HG02870 (cell line): ENCODE measurements around the gene TRIM62.
"Not testable (repeated sequence)": the region's sequence is repeated elsewhere in the genome, so short reads cannot be mapped to it uniquely, and the experiment has no call there.

Source experiments
- ATAC-seq: cut with Tn5 transposase; IDR thresholded peaks from one replicate; pipeline ENCODE4 v1.9.1; 2021; ENCODE audit warnings: mild to moderate bottlenecking, moderate library complexity; ENCODE audit not compliant: unreplicated experiment

Gene TRIM62

DNA sequence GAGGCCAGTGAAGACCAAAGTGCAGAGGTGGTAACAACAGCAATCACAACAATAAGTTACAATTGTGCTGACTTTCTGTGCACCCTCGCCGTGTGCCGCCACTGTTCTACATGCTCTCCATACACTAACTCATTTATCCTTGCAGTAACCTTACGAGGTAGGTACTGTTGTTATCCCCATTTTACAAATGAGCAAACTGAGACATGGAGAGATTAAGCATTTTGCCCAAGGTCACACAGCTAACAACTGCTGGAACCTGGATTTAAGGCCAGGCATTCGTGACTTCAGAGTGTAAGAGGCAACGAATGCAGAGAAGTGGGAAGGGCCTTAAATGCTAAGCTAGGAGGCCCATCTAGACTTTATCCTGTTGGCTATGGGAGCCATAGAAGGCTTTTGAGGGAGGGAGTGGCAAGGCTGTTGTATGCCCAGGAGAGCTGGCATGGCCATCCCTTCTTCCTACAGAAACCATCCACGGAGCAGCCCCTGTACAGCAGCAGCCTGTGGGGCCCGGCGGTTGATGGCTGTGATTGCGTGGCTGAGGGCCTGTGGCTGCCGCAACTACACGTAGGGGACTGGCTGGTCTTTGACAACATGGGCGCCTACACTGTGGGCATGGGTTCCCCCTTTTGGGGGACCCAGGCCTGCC is 64.3 kb downstream of the TRIM62 start:
- no peak for ATAC-seq

DNA sequence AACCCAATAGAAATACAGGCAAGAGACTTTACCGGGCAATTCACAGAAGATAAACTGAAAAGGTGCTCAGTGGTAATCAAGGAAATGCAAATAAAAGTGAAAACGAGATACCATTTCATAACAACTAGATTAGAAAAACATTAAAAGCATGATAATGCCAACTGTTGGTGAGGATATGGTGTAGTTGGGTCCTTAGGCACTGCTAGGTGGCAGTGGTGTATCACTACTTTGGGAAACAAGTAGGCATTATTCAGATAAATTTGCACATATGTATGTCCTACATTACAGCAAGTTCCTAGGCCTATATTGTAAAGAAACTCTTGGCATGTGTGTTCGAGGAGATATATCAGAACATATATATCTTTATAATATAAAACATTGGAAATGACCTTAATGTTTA is 69.9 kb downstream of the TRIM62 start:
- ATAC-seq: no peak

DNA sequence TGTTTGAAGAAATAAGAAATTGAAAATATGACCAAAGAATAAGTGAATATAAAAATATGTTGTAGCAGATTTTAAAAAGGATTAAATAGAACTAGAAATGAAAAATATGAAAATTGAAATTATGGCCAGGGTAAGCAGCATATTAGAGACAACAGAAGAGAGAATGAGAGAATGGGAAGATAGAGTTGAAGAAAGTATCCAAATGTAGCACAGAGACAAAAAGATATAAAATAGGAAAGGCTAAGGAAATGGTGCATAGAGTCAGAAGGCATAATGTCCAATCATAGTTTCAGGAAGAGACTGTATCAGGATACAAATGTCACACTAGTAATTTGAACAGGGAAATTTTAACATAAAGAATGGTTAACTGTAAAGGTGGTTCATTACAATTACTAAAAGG is 71.4 kb downstream of the TRIM62 start:
- no peak for ATAC-seq

DNA sequence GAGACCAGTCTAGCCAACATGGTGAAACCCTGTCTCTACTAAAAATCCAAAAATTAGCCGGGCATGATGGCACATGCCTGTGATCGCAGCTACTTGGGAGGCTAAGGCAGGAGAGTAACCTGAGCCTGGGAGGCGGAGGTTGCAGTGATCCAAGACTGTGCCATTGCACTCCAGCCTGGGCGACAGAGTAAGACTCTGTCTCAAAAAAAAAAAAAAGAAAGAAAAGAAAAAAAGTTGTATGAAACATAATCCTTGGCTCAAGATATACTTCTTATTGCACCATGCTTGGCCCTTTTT is 81.8 kb downstream of the TRIM62 start:
- not testable (repeated sequence) for ATAC-seq

DNA sequence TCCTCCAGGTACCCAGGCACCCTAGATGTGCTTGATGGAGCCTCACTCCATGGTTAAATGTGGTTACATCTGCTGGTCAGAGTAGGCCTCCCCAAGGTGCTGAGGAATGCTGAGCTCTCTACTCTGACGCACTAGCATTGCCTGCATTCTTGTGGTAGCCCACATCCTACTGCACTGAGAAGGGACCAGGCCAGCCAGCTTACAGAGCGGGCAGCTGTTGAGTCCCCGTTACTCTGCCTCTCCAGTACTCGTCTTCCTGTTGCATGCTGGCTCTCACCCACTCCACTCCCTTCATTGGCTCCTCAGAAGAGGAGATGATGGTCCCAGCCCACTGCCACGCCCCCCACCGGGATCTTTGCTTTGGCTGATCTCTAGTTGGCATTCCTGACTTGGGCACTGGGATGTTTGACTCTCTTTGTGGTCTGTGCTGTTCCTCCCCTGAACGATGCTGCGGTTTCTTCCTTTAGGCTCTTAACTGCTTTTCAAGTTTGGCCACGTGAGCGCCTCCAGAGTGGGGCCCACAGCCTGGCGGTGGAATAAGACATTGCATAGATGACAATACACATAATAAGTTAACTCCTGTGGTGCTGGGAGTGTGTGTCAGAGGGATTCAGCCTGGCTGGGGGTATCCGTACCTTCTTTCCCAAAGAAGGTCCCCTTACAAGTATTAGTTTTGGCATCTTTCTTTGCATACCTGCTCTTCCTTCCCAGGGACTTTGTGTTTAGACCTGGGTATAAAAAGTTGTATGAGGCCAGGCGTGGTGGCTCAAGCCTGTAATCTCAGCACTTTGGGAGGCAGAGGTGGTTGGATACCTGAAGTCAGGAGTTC is 82.3 kb downstream of the TRIM62 start:
- no peak for ATAC-seq

DNA sequence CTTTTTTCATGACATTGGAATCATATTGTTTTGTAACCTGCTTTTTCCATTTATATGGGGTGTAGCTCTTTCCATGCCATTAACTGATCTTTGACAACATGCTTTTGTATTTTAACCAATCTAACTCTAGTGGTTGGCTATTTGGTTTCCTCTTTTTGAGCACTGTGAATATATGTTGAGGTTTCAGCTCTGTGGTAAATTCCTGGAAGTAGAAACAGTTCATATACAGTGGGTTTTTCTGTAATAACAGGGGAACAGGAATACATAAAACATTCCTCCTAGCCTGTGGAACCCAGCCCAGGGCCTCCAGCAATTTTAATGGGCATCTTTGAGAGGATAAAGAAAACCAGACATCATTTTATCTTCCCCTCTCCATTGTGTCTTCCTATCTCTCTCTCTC is 83.5 kb downstream of the TRIM62 start:
- ATAC-seq: no peak

DNA sequence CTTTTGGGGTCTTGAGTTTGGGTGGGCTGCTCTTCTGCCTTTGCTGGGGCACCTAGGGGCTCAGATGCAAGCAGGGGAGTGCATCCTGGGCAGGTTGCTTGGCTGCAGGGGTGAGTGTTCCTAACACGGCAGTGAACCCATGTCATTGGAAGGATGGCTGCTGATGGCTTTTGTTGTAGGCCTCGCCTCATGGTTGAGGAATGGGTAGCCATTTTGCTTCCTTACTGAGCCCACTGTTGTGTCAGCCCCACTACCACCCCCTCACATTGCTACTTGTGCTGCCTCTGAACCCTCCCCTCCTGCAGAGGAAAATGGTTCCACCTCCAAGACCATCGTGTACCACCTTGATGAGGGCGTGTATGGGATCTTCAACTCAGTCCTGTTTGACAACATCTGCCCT is 84.1 kb downstream of the TRIM62 start:
- ATAC-seq: no peak

DNA sequence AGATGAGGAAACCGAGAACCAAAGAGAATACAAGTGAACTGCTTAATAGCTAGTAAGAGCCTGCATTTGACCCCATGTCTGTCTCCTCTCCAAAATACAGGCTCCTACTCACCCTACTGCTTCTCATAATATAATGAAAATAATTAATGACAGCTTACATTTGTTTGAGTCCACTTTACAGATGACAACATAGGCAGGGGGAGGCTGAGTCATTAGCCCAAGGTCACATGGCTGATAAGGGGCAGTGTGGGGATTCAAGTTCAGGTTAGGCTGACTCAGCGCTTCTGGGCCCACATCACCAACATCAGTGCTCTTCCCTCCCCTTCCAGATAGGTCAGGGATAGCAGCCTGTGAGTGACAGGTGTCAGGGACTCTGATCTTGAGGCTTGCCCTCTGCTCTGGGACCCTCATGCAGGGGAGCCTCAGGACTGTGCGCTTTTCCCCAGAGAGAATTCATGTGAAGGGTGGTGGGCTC is 84.7 kb downstream of the TRIM62 start:
- no peak for ATAC-seq

DNA sequence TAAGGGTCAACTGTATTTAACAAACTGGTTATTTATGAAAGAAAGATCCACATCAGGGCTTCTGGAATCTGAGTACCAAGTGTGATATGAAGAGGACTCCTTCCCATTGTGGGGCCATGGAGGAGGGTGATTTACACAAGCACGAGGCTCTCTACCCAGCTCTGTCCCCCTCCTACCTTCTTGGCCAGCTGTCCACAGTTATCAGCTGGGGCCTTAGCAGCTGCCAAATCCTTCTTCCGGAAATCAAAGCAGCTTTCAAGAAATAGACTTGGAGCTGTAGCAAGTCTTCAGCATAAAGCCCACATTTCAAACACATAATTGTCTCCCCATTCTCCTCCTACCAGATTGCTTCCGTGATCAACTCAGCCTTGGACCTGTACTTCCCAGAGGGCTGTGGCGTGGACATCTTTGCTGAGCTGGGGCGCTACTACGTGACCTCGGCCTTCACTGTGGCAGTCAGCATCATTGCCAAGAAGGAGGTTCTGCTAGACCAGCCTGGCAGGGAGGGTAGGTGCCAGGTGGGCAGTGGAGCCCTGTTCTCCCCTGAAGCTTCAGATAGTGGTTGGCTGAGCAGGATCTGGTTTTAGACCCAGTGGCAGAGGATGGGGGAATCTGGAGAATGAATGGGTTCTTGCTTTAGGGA is 85.4 kb downstream of the TRIM62 start:
- no peak for ATAC-seq
